Activated CD4-positive, alpha-beta T cell treated with anti-CD3 and anti-CD28 coated beads, Interleukin-2, amount 10 ng/mL, durations not matched to agents 7 days and 5 days (primary cell): ENCODE measurements around the gene ZNF670. TPM values are rescaled to one million over a fixed set of nuclear protein-coding genes. Genes with fewer than 3 reads are reported as not detected.
A peak's percentile ranks its signal among the peaks of the same experiment; 100 is the strongest.
"Not testable (repeated sequence)": the region's sequence is repeated elsewhere in the genome, so short reads cannot be mapped to it uniquely, and the experiment has no call there.

Experiments used
- CTCF ChIA-PET: fragments of 350-600 bp; sonication (Branson Sonifier 250); formaldehyde crosslinking; loops from one replicate; lab custom pipeline; 2021; ENCODE audit warnings: antibody characterized with exemption; lab: Charles Lee
- POLR2A ChIA-PET: fragments of 350-600 bp; sonication (Branson Sonifier 250); formaldehyde crosslinking; loops from one replicate; lab custom pipeline; 2021; ENCODE audit warnings: antibody characterized with exemption; lab: Charles Lee
- DNase-seq: peaks from one replicate; pipeline ENCODE4 v3.0.0-alpha.2; 2020
- H3K27ac Mint-ChIP-seq: one replicate; pipeline ENCODE4 v1.8.0; 2021; ENCODE audit warnings: mild to moderate bottlenecking, moderate library complexity, mixed read lengths
- H3K27me3 Mint-ChIP-seq: one replicate; pipeline ENCODE4 v1.8.0; 2021; ENCODE audit warnings: mixed read lengths
- H3K36me3 Mint-ChIP-seq: one replicate; pipeline ENCODE4 v1.8.0; 2021; ENCODE audit warnings: low read depth, mixed read lengths
- H3K4me1 Mint-ChIP-seq: one replicate; pipeline ENCODE4 v1.8.0; 2021; ENCODE audit warnings: mixed read lengths
- H3K4me3 Mint-ChIP-seq: one replicate; pipeline ENCODE4 v1.8.0; 2021; ENCODE audit warnings: mild to moderate bottlenecking, moderate library complexity, mixed read lengths
- H3K9me3 Mint-ChIP-seq: one replicate; pipeline ENCODE4 v1.8.0; 2021; ENCODE audit warnings: mixed read lengths
- total RNA-seq, 2 experiments: library from RNA; stranded (reverse); gene quantifications; one replicate each; pipeline ENCODE4 v1.2.3, GENCODE V29; 2021

The ZNF670 gene
- 1 to 10 TPM; 1.1 to 1.2 TPM for total RNA-seq

- peak; percentile 87 for DNase-seq
- Mint-ChIP-seq H3K4me3 (peak within 1 kb of the TSS; percentile 86), H3K36me3 (peaks cover 11% of the 10 kb centered on the region), H3K27ac (peak within 1 kb of the TSS; percentile 80), H3K9me3 (peaks cover 30% of the 10 kb centered on the region), H3K27me3 (peaks cover 7% of the 10 kb centered on the region), H3K4me1 (peaks cover 21% of the 10 kb centered on the region)
- CTCF ChIA-PET: interaction anchor here (0.9 to 1.2 kb wide), 2 partner anchors 41 to 252 kb away, joined by 3 read pairs; no protein-coding TSS in a partner anchor
- POLR2A ChIA-PET: no interaction called here
These were observed at the start of gene ZNF670 for GRCh38 chr1:247078258-247079140. ZNF670 (minus strand) TSS chr1:247078811; CDS start chr1:247078596, 215 bp downstream.

GRCh38 chr1:247127519-247128282 is 49.1 kb upstream of the ZNF670 start:
- H3K27me3 Mint-ChIP-seq, POLR2A ChIA-PET, DNase-seq, H3K4me1 Mint-ChIP-seq, CTCF ChIA-PET: not testable (repeated sequence)
- peak overlapping the region; percentile 79 for H3K27ac Mint-ChIP-seq
- peaks cover 28% of the 10 kb centered on the region for H3K36me3 Mint-ChIP-seq
- peaks cover 21% of the 10 kb centered on the region for H3K9me3 Mint-ChIP-seq
- peak overlapping the region; percentile 83 for H3K4me3 Mint-ChIP-seq

- CTCF ChIA-PET, DNase-seq, H3K27me3 Mint-ChIP-seq, POLR2A ChIA-PET, H3K4me1 Mint-ChIP-seq, H3K4me3 Mint-ChIP-seq, H3K27ac Mint-ChIP-seq: not testable (repeated sequence)
- peaks cover 20% of the 10 kb centered on the region for H3K36me3 Mint-ChIP-seq
- H3K9me3 Mint-ChIP-seq: peaks cover 14% of the 10 kb centered on the region
These were observed 48.0 kb upstream of the ZNF670 start for GRCh38 chr1:247126601-247127000.

- H3K4me3 Mint-ChIP-seq, POLR2A ChIA-PET, CTCF ChIA-PET, H3K27me3 Mint-ChIP-seq, DNase-seq, H3K4me1 Mint-ChIP-seq, H3K27ac Mint-ChIP-seq: not testable (repeated sequence)
- Mint-ChIP-seq H3K9me3 (peaks cover 14% of the 10 kb centered on the region), H3K36me3 (peaks cover 20% of the 10 kb centered on the region)
These were observed 47.6 kb upstream of the ZNF670 start for GRCh38 chr1:247126166-247126565.

- Mint-ChIP-seq H3K36me3 (peaks cover 2% of the 10 kb centered on the region), H3K4me3 (no peak overlapping the region), H3K27ac (no peak overlapping the region), H3K9me3 (peaks cover 10% of the 10 kb centered on the region), H3K4me1 (no peaks in the 10 kb centered on the region), H3K27me3 (no peaks in the 10 kb centered on the region)
- CTCF ChIA-PET: interaction anchor here (0.6 kb wide), 1 partner anchor 467 kb away, joined by 3 read pairs; no protein-coding TSS in a partner anchor
- POLR2A ChIA-PET: no interaction called here
- no peak for DNase-seq
These were observed 42.8 kb upstream of the ZNF670 start for GRCh38 chr1:247121382-247121781.

GRCh38 chr1:247120408-247120668 is 41.7 kb upstream of the ZNF670 start:
- H3K4me3 Mint-ChIP-seq, POLR2A ChIA-PET, DNase-seq, H3K9me3 Mint-ChIP-seq, H3K27me3 Mint-ChIP-seq, H3K4me1 Mint-ChIP-seq, H3K36me3 Mint-ChIP-seq, H3K27ac Mint-ChIP-seq: not testable (repeated sequence)
- CTCF ChIA-PET: interaction anchor here (0.6 kb wide), 1 partner anchor 43 kb away, joined by 4 read pairs; no protein-coding TSS in a partner anchor

GRCh38 chr1:247119600-247120407 is 41.2 kb upstream of the ZNF670 start:
- ChIA-PET POLR2A (no interaction called here), CTCF (interaction anchor here (0.6 to 1.1 kb wide), 5 partner anchors 20 to 494 kb away, joined by 3 to 4 read pairs (median 3); partner anchors contain the start of gene ZNF670)
- DNase-seq: no peak
- Mint-ChIP-seq H3K4me1 (no peaks in the 10 kb centered on the region), H3K27me3 (no peaks in the 10 kb centered on the region), H3K9me3 (peaks cover 11% of the 10 kb centered on the region), H3K4me3 (no peak overlapping the region), H3K36me3 (peaks cover 3% of the 10 kb centered on the region), H3K27ac (no peak overlapping the region)

GRCh38 chr1:247118946-247119446 is 40.4 kb upstream of the ZNF670 start:
- Mint-ChIP-seq H3K27ac (no peak overlapping the region), H3K4me3 (no peak overlapping the region), H3K9me3 (peaks cover 11% of the 10 kb centered on the region), H3K36me3 (peaks cover 3% of the 10 kb centered on the region), H3K27me3 (no peaks in the 10 kb centered on the region), H3K4me1 (no peaks in the 10 kb centered on the region)
- POLR2A ChIA-PET: no interaction called here
- CTCF ChIA-PET: interaction anchor here (0.6 to 1.1 kb wide), 4 partner anchors 21 to 494 kb away, joined by 3 to 4 read pairs (median 3); partner anchors contain the start of gene ZNF670
- no peak for DNase-seq

- no peak overlapping the region for H3K27ac Mint-ChIP-seq
- no peak for DNase-seq
- H3K9me3 Mint-ChIP-seq: peaks cover 8% of the 10 kb centered on the region
- ChIA-PET POLR2A (no interaction called here), CTCF (interaction anchor here (0.7 kb wide), 1 partner anchor 301 kb away, joined by 3 read pairs; no protein-coding TSS in a partner anchor)
- peaks cover 5% of the 10 kb centered on the region for H3K4me1 Mint-ChIP-seq
- peaks cover 6% of the 10 kb centered on the region for H3K36me3 Mint-ChIP-seq
- H3K4me3 Mint-ChIP-seq: no peak overlapping the region
- peaks cover 19% of the 10 kb centered on the region for H3K27me3 Mint-ChIP-seq
These were observed 36.9 kb upstream of the ZNF670 start for GRCh38 chr1:247115545-247115944.

GRCh38 chr1:247115141-247115510 is 36.5 kb upstream of the ZNF670 start:
- ChIA-PET CTCF (interaction anchor here (0.7 kb wide), 1 partner anchor 300 kb away, joined by 3 read pairs; no protein-coding TSS in a partner anchor), POLR2A (no interaction called here)
- Mint-ChIP-seq H3K4me1 (peaks cover 6% of the 10 kb centered on the region), H3K4me3 (no peak overlapping the region), H3K27ac (no peak overlapping the region), H3K9me3 (peaks cover 8% of the 10 kb centered on the region), H3K27me3 (peaks cover 21% of the 10 kb centered on the region), H3K36me3 (peaks cover 6% of the 10 kb centered on the region)
- DNase-seq: no peak

GRCh38 chr1:247114351-247115140 is 35.9 kb upstream of the ZNF670 start:
- ChIA-PET POLR2A (no interaction called here), CTCF (no interaction called here)
- Mint-ChIP-seq H3K9me3 (peaks cover 8% of the 10 kb centered on the region), H3K36me3 (peaks cover 6% of the 10 kb centered on the region), H3K27me3 (peaks cover 27% of the 10 kb centered on the region), H3K4me1 (peaks cover 6% of the 10 kb centered on the region), H3K4me3 (no peak overlapping the region), H3K27ac (no peak overlapping the region)
- no peak for DNase-seq
